Measurements from ENCODE around the gene SORCS2.

The SORCS2 gene

GRCh38 chr4:7223541-7223940 is 31.2 kb downstream of the SORCS2 start:
- Histone ChIP-seq H3K36me3 (no peaks in the 10 kb centered on the region), H3K9me3 (no peaks in the 10 kb centered on the region), H3K27me3 (no peaks in the 10 kb centered on the region), H3K4me3 (ENCODE audit: low read depth, low read length) (no peak overlapping the region), H3K4me1 (peaks cover 43% of the 10 kb centered on the region)
- TF ChIP-seq CTCF (IDR thresholded peaks at IDR 0.05; ENCODE audit: low read depth, low read length): no peak
- no peak for DNase-seq

GRCh38 chr4:7224001-7224400 is 31.7 kb downstream of the SORCS2 start:
- Histone ChIP-seq H3K36me3 (no peaks in the 10 kb centered on the region), H3K9me3 (no peaks in the 10 kb centered on the region), H3K4me1 (peaks cover 40% of the 10 kb centered on the region), H3K4me3 (ENCODE audit: low read depth, low read length) (no peak overlapping the region), H3K27me3 (no peaks in the 10 kb centered on the region)
- no peak for DNase-seq
- no peak for TF ChIP-seq CTCF (IDR thresholded peaks at IDR 0.05; ENCODE audit: low read depth, low read length)

GRCh38 chr4:7224878-7225533 is 32.7 kb downstream of the SORCS2 start:
- Histone ChIP-seq H3K9me3 (no peaks in the 10 kb centered on the region), H3K36me3 (no peaks in the 10 kb centered on the region), H3K4me3 (ENCODE audit: low read depth, low read length) (no peak overlapping the region), H3K27me3 (no peaks in the 10 kb centered on the region), H3K4me1 (peaks cover 36% of the 10 kb centered on the region)
- no peak for TF ChIP-seq CTCF (IDR thresholded peaks at IDR 0.05; ENCODE audit: low read depth, low read length)
- no peak for DNase-seq

- peaks cover 36% of the 10 kb centered on the region for H3K4me1 ChIP-seq
- no peaks in the 10 kb centered on the region for H3K9me3 ChIP-seq
- TF ChIP-seq CTCF (IDR thresholded peaks at IDR 0.05; ENCODE audit: low read depth, low read length): peak; percentile 17; the same call in 1 of the 2 replicates
- H3K27me3 ChIP-seq: no peaks in the 10 kb centered on the region
- DNase-seq: peak; percentile 90
- H3K36me3 ChIP-seq: no peaks in the 10 kb centered on the region
- no peak overlapping the region; the same call in 1 of the 2 replicates for H3K4me3 ChIP-seq (ENCODE audit: low read depth, low read length)
Measured at GRCh38 chr4:7226439-7226838, 34.1 kb downstream of the SORCS2 start.

- peaks cover 36% of the 10 kb centered on the region for H3K4me1 ChIP-seq
- no peak for TF ChIP-seq CTCF (IDR thresholded peaks at IDR 0.05; ENCODE audit: low read depth, low read length)
Measured at GRCh38 chr4:7227008-7227407, 34.7 kb downstream of the SORCS2 start.

GRCh38 chr4:7228734-7229133 is 36.4 kb downstream of the SORCS2 start:
- peaks cover 32% of the 10 kb centered on the region for H3K4me1 ChIP-seq
- H3K9me3 ChIP-seq: no peaks in the 10 kb centered on the region
- TF ChIP-seq CTCF (IDR thresholded peaks at IDR 0.05; ENCODE audit: low read depth, low read length): no peak
- H3K27me3 ChIP-seq: no peaks in the 10 kb centered on the region
- H3K36me3 ChIP-seq: no peaks in the 10 kb centered on the region
- no peak for DNase-seq
- no peak overlapping the region for H3K4me3 ChIP-seq (ENCODE audit: low read depth, low read length)

More at GRCh38 chr4:7227008-7227407, 34.7 kb downstream of the SORCS2 start:
- no peaks in the 10 kb centered on the region for H3K9me3 ChIP-seq
- peak; percentile 82 for DNase-seq
- H3K4me3 ChIP-seq (ENCODE audit: low read depth, low read length): no peak overlapping the region; the same call in 1 of the 2 replicates
- H3K27me3 ChIP-seq: no peaks in the 10 kb centered on the region
- no peaks in the 10 kb centered on the region for H3K36me3 ChIP-seq

All from BE2C (cell line).